GM12891 (cell line): ENCODE data around the gene ZAR1.

Source experiments
- POLR2A ChIP-seq: IDR thresholded peaks from 2 replicates; pipeline ENCODE4 v1.6.1; 2011; ENCODE audit warnings: low read depth, low read length, control low read depth
- POLR2AphosphoS5 ChIP-seq: IDR thresholded peaks from 2 replicates; pipeline ENCODE4 v1.6.1; 2011; ENCODE audit warnings: low read depth, low read length, control low read depth

- TF ChIP-seq POLR2AphosphoS5 (no peak), POLR2A (no peak)
Observed at GRCh38 chr4:48467442-48467841, 22.6 kb upstream of the ZAR1 start.
